Panc1 (cell line): ENCODE measurements around the gene MGAT5B. TPM values are rescaled to one million over a fixed set of nuclear protein-coding genes. Genes with fewer than 3 reads are reported as not detected.
A peak's percentile ranks its signal among the peaks of the same experiment; 100 is the strongest.

Experiments
- ATAC-seq: fragments of 200-7000 bp; cut with Tn5 transposase; 2 replicates; pipeline ENCODE4 v1.9.1; 2020; ENCODE audit warnings: mild to moderate bottlenecking, moderate library complexity
- BruUV-seq: library from RNA; stranded (reverse); fragments of 400-500 nt; replicated peaks from 2 replicates; lab custom pipeline; 2021; lab: Mats Ljungman, UMichigan
- CTCF ChIA-PET: fragments of 300-600 bp; sonication (Branson Sonifier 250); formaldehyde crosslinking; loops from one replicate; lab custom pipeline; 2022; ENCODE audit warnings: antibody characterized with exemption; lab: Charles Lee
- POLR2A ChIA-PET: fragments of 300-600 bp; sonication (Branson Sonifier 250); formaldehyde crosslinking; loops from one replicate; lab custom pipeline; 2022; ENCODE audit warnings: antibody characterized with exemption; lab: Charles Lee
- DNase-seq: peaks from one replicate; pipeline ENCODE4 v3.0.0-alpha.2; 2010; ENCODE audit warnings: low read depth, low spot score
- H3K27ac ChIP-seq: 2 replicates; pipeline ENCODE4 v1.5.1; 2011; ENCODE audit warnings: mild to moderate bottlenecking, low read length, inconsistent platforms
- H3K27me3 ChIP-seq: fragments of 200-500 bp; sonication (Bioruptor generic); 2 replicates; pipeline ENCODE4 v1.6.0; 2014; ENCODE audit warnings: low read length, inconsistent platforms; ENCODE audit not compliant: control insufficient read depth, insufficient read depth
- H3K36me3 ChIP-seq: fragments of 200-500 bp; sonication (Bioruptor generic); 2 replicates; pipeline ENCODE4 v1.5.1; 2014; ENCODE audit warnings: inconsistent platforms, mild to moderate bottlenecking, low read length, moderate library complexity; ENCODE audit not compliant: control insufficient read depth, insufficient read depth
- H3K4me1 ChIP-seq: 2 replicates; pipeline ENCODE4 v1.5.1; 2011; ENCODE audit warnings: inconsistent platforms, mild to moderate bottlenecking, low read length, moderate library complexity; ENCODE audit not compliant: control insufficient read depth, insufficient read depth
- H3K4me3 ChIP-seq, 2 experiments: 2 replicates each; pipeline ENCODE4 v1.5.1; 2011 to 2012; ENCODE audit warnings: low read depth in 2 of 2, low read length in 2 of 2, mild to moderate bottlenecking in 2 of 2, inconsistent platforms in 1 of 2, moderate library complexity in 1 of 2
- H3K9me3 ChIP-seq: fragments of 200-500 bp; sonication (Bioruptor generic); 2 replicates; pipeline ENCODE4 v1.5.1; 2014; ENCODE audit warnings: low read depth, mild to moderate bottlenecking, inconsistent platforms, low read length, moderate library complexity; ENCODE audit not compliant: control insufficient read depth, insufficient read depth
- POLR2AphosphoS5 ChIP-seq: IDR thresholded peaks from 2 replicates; pipeline ENCODE4 v1.6.1; 2012; ENCODE audit warnings: mild to moderate bottlenecking, low read depth, low read length, moderate library complexity
- SIN3A ChIP-seq: IDR thresholded peaks from 2 replicates; pipeline ENCODE4 v1.6.1; 2012; ENCODE audit warnings: low read depth, mild to moderate bottlenecking, low read length, moderate library complexity, borderline replicate concordance; ENCODE audit not compliant: insufficient read depth
- TCF7L2 ChIP-seq: IDR thresholded peaks from 2 replicates; pipeline ENCODE4 v1.6.1; 2011; ENCODE audit warnings: mild to moderate bottlenecking, low read depth, low read length, inconsistent platforms
- in situ Hi-C: cut with HindIII; loops from 2 replicates; pipeline ENCODE4 v1.10.0; 2016; ENCODE audit warnings: low sequenced_read_pairs, low pct_unique_long_range_greater_than_20kb
- intact Hi-C: fragments of 100-400 bp; cut with micrococcal nuclease; formaldehyde crosslinking; loops from one replicate; pipeline ENCODE4 v1.10.0; 2022; ENCODE audit not compliant: unreplicated experiment
- total RNA-seq: library from RNA; stranded (reverse); gene quantifications from one replicate; pipeline ENCODE4 v1.2.1, GENCODE V29; 2021; ENCODE audit not compliant: unreplicated experiment
- TF ChIP-seq, protein P1 (sequence below), 2 experiments: IDR thresholded peaks; 2 replicates each; pipeline ENCODE4 v1.6.1; 2011 to 2012; ENCODE audit warnings: low read depth in 2 of 2, control low read depth in 1 of 2, low read length in 1 of 2, mild to moderate bottlenecking in 1 of 2, moderate library complexity in 1 of 2; ENCODE audit not compliant: insufficient read depth in 1 of 2
- TF ChIP-seq, protein P2 (sequence below): fragments of 450-650 bp; IDR thresholded peaks from 2 replicates; pipeline ENCODE4 v1.5.1; 2017; ENCODE audit warnings: mild to moderate bottlenecking

Gene MGAT5B
- total RNA-seq, 1 experiment from 2014 or later: 34.9 TPM

DNA sequence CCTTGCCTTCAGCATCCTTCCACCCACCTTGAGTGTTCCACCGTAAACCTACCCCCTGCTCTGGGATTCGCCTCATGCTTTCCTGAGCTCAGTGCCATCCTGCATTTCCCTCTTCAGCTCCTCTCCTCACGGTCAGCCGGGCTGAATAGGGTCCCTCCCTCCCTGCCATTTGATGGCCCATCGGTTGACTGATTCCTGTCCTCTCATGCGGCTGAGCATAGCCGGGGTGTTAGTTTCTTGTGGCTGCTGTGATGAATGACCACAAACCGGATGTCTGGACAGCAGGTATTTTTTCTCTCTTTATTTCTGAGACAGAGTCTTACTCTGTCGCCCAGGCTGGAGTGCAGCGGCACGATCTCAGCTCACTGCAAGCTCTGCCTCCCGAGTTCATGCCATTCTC is 44.1 kb upstream of the MGAT5B start:
- ChIA-PET POLR2A (no interaction called here), CTCF (no interaction called here)
- BruUV-seq: no TSS peak

DNA sequence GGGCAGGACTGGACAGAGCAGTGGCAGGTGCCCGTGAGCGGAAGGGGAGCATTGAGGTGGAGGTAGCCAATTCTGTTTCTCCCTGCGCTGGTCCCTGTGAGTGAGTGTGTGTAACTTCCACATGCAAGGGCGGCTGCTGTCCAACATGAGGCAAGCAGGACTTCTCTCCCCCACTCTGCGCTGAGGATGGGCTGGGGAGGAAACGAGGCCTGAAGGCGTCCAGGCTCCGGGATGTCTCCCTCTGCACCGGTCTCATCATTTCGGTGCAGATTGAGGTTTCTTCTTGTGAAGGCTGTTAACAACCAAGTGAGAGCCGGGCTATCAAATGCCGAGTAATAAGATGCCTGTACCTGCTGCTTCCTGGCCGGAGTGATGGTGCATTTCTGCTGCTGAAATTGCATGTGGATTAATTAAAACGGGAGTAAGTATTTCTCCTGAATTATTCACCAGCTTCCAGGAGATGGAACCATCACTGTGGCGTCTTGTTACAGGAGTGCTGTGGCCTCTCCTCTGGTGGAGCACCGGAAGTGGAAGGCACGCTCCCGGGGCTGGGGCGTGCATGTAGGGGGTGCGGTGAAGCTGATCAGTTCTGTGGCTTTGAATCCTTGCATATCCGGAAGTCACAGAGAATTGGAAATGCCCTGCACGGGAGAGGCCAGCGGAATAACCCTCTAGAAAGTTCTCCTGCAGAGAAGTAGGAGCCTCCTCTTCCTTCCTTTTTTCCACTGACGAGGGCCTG is 41.7 kb upstream of the MGAT5B start:
- Histone ChIP-seq H3K36me3 (no peaks in the 10 kb centered on the region), H3K27ac (no peak overlapping the region), H3K4me3 (no peak overlapping the region), H3K9me3 (no peaks in the 10 kb centered on the region), H3K27me3 (no peaks in the 10 kb centered on the region), H3K4me1 (no peaks in the 10 kb centered on the region)
- ChIA-PET POLR2A (no interaction called here), CTCF (no interaction called here)
- TF ChIP-seq, protein P1, sequence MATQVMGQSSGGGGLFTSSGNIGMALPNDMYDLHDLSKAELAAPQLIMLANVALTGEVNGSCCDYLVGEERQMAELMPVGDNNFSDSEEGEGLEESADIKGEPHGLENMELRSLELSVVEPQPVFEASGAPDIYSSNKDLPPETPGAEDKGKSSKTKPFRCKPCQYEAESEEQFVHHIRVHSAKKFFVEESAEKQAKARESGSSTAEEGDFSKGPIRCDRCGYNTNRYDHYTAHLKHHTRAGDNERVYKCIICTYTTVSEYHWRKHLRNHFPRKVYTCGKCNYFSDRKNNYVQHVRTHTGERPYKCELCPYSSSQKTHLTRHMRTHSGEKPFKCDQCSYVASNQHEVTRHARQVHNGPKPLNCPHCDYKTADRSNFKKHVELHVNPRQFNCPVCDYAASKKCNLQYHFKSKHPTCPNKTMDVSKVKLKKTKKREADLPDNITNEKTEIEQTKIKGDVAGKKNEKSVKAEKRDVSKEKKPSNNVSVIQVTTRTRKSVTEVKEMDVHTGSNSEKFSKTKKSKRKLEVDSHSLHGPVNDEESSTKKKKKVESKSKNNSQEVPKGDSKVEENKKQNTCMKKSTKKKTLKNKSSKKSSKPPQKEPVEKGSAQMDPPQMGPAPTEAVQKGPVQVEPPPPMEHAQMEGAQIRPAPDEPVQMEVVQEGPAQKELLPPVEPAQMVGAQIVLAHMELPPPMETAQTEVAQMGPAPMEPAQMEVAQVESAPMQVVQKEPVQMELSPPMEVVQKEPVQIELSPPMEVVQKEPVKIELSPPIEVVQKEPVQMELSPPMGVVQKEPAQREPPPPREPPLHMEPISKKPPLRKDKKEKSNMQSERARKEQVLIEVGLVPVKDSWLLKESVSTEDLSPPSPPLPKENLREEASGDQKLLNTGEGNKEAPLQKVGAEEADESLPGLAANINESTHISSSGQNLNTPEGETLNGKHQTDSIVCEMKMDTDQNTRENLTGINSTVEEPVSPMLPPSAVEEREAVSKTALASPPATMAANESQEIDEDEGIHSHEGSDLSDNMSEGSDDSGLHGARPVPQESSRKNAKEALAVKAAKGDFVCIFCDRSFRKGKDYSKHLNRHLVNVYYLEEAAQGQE (IDR thresholded peaks at IDR 0.05; ENCODE audit: insufficient read depth in 1 of 2, low read depth in 2 of 2, low read length in 1 of 2): no peak
- TF ChIP-seq POLR2AphosphoS5 (no peak), SIN3A (no peak), TCF7L2 (no peak)
- TF ChIP-seq, protein P2, sequence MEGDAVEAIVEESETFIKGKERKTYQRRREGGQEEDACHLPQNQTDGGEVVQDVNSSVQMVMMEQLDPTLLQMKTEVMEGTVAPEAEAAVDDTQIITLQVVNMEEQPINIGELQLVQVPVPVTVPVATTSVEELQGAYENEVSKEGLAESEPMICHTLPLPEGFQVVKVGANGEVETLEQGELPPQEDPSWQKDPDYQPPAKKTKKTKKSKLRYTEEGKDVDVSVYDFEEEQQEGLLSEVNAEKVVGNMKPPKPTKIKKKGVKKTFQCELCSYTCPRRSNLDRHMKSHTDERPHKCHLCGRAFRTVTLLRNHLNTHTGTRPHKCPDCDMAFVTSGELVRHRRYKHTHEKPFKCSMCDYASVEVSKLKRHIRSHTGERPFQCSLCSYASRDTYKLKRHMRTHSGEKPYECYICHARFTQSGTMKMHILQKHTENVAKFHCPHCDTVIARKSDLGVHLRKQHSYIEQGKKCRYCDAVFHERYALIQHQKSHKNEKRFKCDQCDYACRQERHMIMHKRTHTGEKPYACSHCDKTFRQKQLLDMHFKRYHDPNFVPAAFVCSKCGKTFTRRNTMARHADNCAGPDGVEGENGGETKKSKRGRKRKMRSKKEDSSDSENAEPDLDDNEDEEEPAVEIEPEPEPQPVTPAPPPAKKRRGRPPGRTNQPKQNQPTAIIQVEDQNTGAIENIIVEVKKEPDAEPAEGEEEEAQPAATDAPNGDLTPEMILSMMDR: no peak
- in situ Hi-C loops: no loop called here
- DNase-seq (no peak), ATAC-seq (0 out of 2 replicates have a peak, but pooled peaks have one; percentile 20)
- BruUV-seq: no TSS peak
- intact Hi-C loops: no loop called here

More for the DNA sequence above, 44.1 kb upstream of the MGAT5B start:
- Histone ChIP-seq H3K4me3 (no peak overlapping the region), H3K27ac (no peak overlapping the region), H3K9me3 (no peaks in the 10 kb centered on the region), H3K4me1 (no peaks in the 10 kb centered on the region), H3K27me3 (no peaks in the 10 kb centered on the region), H3K36me3 (no peaks in the 10 kb centered on the region)
- no peak for DNase-seq
- intact Hi-C loops: no loop called here
- ATAC-seq: no peak
- no peak for TF ChIP-seq TCF7L2
- TF ChIP-seq, protein P1 (IDR thresholded peaks at IDR 0.05; ENCODE audit: insufficient read depth in 1 of 2, low read depth in 2 of 2, low read length in 1 of 2): no peak
- TF ChIP-seq, protein P2: no peak
- no peak for TF ChIP-seq POLR2AphosphoS5
- no peak for TF ChIP-seq SIN3A
- in situ Hi-C loops: no loop called here
